HCT116 (cell line): Measurements from ENCODE around the gene CD68. TPM values are rescaled to one million over a fixed set of nuclear protein-coding genes. Genes with fewer than 3 reads are reported as not detected.

ENCODE experiments used
- ATAC-seq: fragments of 200-7000 bp; cut with Tn5 transposase; 2 replicates; pipeline ENCODE4 v1.9.1; 2020; ENCODE audit warnings: mild to moderate bottlenecking, moderate library complexity
- BruUV-seq: library from RNA; stranded (reverse); fragments of 400-500 nt; replicated peaks from 2 replicates; lab custom pipeline; 2021; lab: Mats Ljungman, UMichigan
- CTCF ChIA-PET: fragments of 300-600 bp; sonication (Branson Sonifier 250); formaldehyde crosslinking; loops from one replicate; lab custom pipeline; 2021; ENCODE audit warnings: antibody characterized with exemption; lab: Charles Lee
- POLR2A ChIA-PET: fragments of 300-600, 350-600 bp; sonication (Branson Sonifier 250); formaldehyde crosslinking; loops from one replicate; lab custom pipeline; 2021; ENCODE audit warnings: antibody characterized with exemption; lab: Charles Lee
- RAD21 ChIA-PET, 2 experiments: fragments of 300-600 bp; sonication (Branson Sonifier 250); formaldehyde crosslinking; loops; one replicate each; lab custom pipeline; 2023; ENCODE audit warnings: low total read pairs in 2 of 2; ENCODE audit not compliant: uncharacterized antibody in 2 of 2, unreplicated experiment in 2 of 2, low non-redundant PET in 1 of 2; lab: Charles Lee
- DNase-seq: peaks from one replicate; pipeline ENCODE4 v3.0.0-alpha.2; 2010; ENCODE audit warnings: low read depth, low spot score
- H2AFZ ChIP-seq: fragments of 200-600 bp; shearing (Covaris generic), sonication (generic); 2 replicates; pipeline ENCODE4 v1.6.1; 2017; ENCODE audit warnings: low read depth, mixed run types, mixed read lengths, antibody characterized with exemption, low read length; ENCODE audit not compliant: poor library complexity, severe bottlenecking
- H3K27ac ChIP-seq: 2 replicates; pipeline ENCODE4 v1.5.1; 2012; ENCODE audit warnings: low read depth, low read length
- H3K27me3 ChIP-seq: fragments of 200-600 bp; sonication (generic); 2 replicates; pipeline ENCODE4 v1.6.1; 2016; ENCODE audit warnings: mixed run types, low read length, mixed read lengths; ENCODE audit not compliant: insufficient read depth
- H3K36me3 ChIP-seq, 2 experiments: fragments of 200-500 bp in 1 of 2; fragments of 200-600 bp in 1 of 2; sonication (Bioruptor generic) in 1 of 2; sonication (generic) in 1 of 2; 2 replicates each; pipeline versions ENCODE4 v1.5.1 to v1.6.1; 2014 to 2016; ENCODE audit warnings: low read length in 2 of 2, inconsistent platforms in 1 of 2, mixed read lengths in 1 of 2, mixed run types in 1 of 2; ENCODE audit not compliant: insufficient read depth in 2 of 2, control insufficient read depth in 1 of 2
- H3K4me1 ChIP-seq, 2 experiments: fragments of 200-600 bp in 1 of 2; sonication (generic) in 1 of 2; 2 replicates each; pipeline versions ENCODE4 v1.5.1 to v1.6.1; 2012 to 2017; ENCODE audit warnings: low read length in 2 of 2, inconsistent platforms in 1 of 2, mild to moderate bottlenecking in 1 of 2, mixed read lengths in 1 of 2, mixed run types in 1 of 2, moderate library complexity in 1 of 2; ENCODE audit not compliant: insufficient read depth in 2 of 2, control insufficient read depth in 1 of 2
- H3K4me2 ChIP-seq: fragments of 200-600 bp; sonication (generic); 2 replicates; pipeline ENCODE4 v1.6.1; 2017; ENCODE audit warnings: mixed run types, low read length, mixed read lengths
- H3K4me3 ChIP-seq, 2 experiments: fragments of 200-600 bp in 1 of 2; sonication (generic) in 1 of 2; replicated peaks in 1 of 2; 2 replicates each; pipeline ENCODE4 v1.5.1; 2011 to 2016; ENCODE audit warnings: low read length in 2 of 2, control low read depth in 1 of 2, low read depth in 1 of 2, mild to moderate bottlenecking in 1 of 2, mixed read lengths in 1 of 2, mixed run types in 1 of 2
- H3K79me2 ChIP-seq: fragments of 200-600 bp; sonication (generic); 2 replicates; pipeline ENCODE4 v1.6.1; 2017; ENCODE audit warnings: mild to moderate bottlenecking, mixed run types, low read length, moderate library complexity, mixed read lengths; ENCODE audit not compliant: insufficient read depth
- H3K9ac ChIP-seq: fragments of 200-600 bp; sonication (generic); 2 replicates; pipeline ENCODE4 v1.6.1; 2016; ENCODE audit warnings: low read length, mixed read lengths
- H3K9me2 ChIP-seq: fragments of 200-600 bp; sonication (generic), shearing (Covaris generic); 2 replicates; pipeline ENCODE4 v1.6.1; 2017; ENCODE audit warnings: mixed run types, mild to moderate bottlenecking, moderate library complexity; ENCODE audit not compliant: insufficient read depth
- H3K9me3 ChIP-seq, 2 experiments: fragments of 200-500 bp in 1 of 2; fragments of 200-600 bp in 1 of 2; sonication (Bioruptor generic) in 1 of 2; sonication (generic) in 1 of 2; 2 replicates each; pipeline ENCODE4 v1.6.1; 2014 to 2017; ENCODE audit warnings: low read length in 2 of 2, mixed read lengths in 2 of 2, inconsistent platforms in 1 of 2, low read depth in 1 of 2, mild to moderate bottlenecking in 1 of 2, mixed run types in 1 of 2, moderate library complexity in 1 of 2; ENCODE audit not compliant: control insufficient read depth in 1 of 2, insufficient read depth in 1 of 2
- H4K20me1 ChIP-seq: fragments of 200-600 bp; sonication (generic), shearing (Covaris generic); 2 replicates; pipeline ENCODE4 v1.6.1; 2017; ENCODE audit warnings: mixed run types, mild to moderate bottlenecking, moderate library complexity; ENCODE audit not compliant: insufficient read depth
- FOSL1 ChIP-seq: IDR thresholded peaks from 2 replicates; pipeline ENCODE4 v1.6.1; 2012; ENCODE audit warnings: low read depth
- RAD21 ChIP-seq: IDR thresholded peaks from 2 replicates; pipeline ENCODE4 v1.6.1; 2012; ENCODE audit warnings: low read depth, mild to moderate bottlenecking
- TCF7L2 ChIP-seq: IDR thresholded peaks from 2 replicates; pipeline ENCODE4 v1.7.0; 2011; ENCODE audit warnings: borderline replicate concordance, inconsistent platforms; ENCODE audit not compliant: insufficient read depth, insufficient read length; ENCODE audit errors: extremely low read depth
- intact Hi-C: fragments of 100-400 bp; cut with micrococcal nuclease; formaldehyde crosslinking; loops from 2 replicates; pipeline ENCODE4 v1.10.0; 2022
- total RNA-seq: library from RNA; stranded (reverse); gene quantifications from one replicate; pipeline ENCODE4 v1.2.1, GENCODE V29; 2021; ENCODE audit not compliant: unreplicated experiment
- TF ChIP-seq, protein P1 (sequence below): IDR thresholded peaks from 2 replicates; pipeline ENCODE4 v1.6.1; 2011; ENCODE audit warnings: mild to moderate bottlenecking, low read length, moderate library complexity; ENCODE audit not compliant: insufficient replicate concordance; ENCODE audit errors: extremely low read depth
- TF ChIP-seq, protein P2 (sequence below), 3 experiments: fragments of 200-600 bp in 1 of 3; sonication (generic) in 1 of 3; IDR thresholded peaks in 2 of 3; conservative IDR thresholded peaks in 1 of 3; 2 replicates each; pipeline ENCODE4 v1.5.1; 2012 to 2017; ENCODE audit warnings: low read depth in 2 of 3, low read length in 2 of 3, antibody characterized with exemption in 1 of 3, borderline replicate concordance in 1 of 3, control low read depth in 1 of 3, mild to moderate bottlenecking in 1 of 3, mixed read lengths in 1 of 3, mixed run types in 1 of 3, moderate library complexity in 1 of 3; ENCODE audit not compliant: insufficient read depth in 1 of 3

The CD68 gene
- total RNA-seq, 1 experiment from 2014 or later: 7.0 TPM

DNA sequence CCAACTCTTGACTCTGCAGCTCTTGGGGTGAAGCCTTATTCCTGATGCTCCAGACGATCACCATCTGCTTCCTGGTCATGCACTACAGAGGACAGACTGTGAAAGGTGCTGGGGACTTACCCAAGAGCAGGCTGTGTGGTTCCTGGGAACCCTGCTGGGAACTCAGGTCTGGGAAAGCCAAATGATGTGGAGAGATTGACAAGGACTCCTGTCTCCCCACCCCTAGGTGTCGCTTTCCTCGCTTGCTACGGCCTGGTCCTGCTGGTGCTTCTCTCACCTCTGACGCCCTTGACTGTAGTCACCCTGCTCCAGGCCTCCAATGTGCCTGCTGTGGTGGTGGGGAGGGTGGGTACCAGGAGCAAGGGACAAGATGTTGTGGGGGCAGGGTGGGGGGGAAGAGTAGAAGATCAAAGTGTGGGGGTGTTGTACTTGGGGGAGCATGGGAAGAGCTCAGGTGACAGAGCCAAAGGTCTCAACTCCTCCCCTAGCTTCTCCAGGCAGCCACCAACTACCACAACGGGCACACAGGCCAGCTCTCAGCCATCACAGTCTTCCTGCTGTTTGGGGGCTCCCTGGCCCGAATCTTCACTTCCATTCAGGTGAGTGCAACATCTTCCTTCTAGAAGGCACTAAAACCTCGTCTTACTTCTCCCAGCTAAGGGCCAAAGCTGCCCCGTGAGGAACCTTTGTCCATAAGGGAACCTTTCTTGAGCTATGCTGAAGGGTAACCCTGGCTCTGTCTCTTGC, 7.4 kb downstream of the CD68 start:
- RAD21 ChIA-PET: interaction anchor here in 1 of 2 experiments (0.9 kb wide), 1 partner anchor 45 kb away, joined by 3 read pairs; no protein-coding TSS in a partner anchor
- Histone ChIP-seq H3K4me2 (0 out of 2 replicates have a peak overlapping the region, but pooled peaks have one; percentile 1), H3K4me3 (no peak overlapping the region), H2AFZ (no peak overlapping the region), H3K36me3 (peaks cover 9 to 40% of the 10 kb centered on the region in 2 experiments; a peak in 3 of 4 replicates), H3K9ac (no peak overlapping the region), H3K4me1 (peaks cover 11 to 43% of the 10 kb centered on the region in 2 experiments), H3K79me2 (peaks cover 44% of the 10 kb centered on the region), H3K27ac (peak overlapping the region; percentile 53), H4K20me1 (no peaks in the 10 kb centered on the region), H3K9me3 (no peaks in the 10 kb centered on the region), H3K9me2 (no peaks in the 10 kb centered on the region), H3K27me3 (no peaks in the 10 kb centered on the region)
- peak; percentile 17 for TF ChIP-seq TCF7L2
- TF ChIP-seq, protein P1, sequence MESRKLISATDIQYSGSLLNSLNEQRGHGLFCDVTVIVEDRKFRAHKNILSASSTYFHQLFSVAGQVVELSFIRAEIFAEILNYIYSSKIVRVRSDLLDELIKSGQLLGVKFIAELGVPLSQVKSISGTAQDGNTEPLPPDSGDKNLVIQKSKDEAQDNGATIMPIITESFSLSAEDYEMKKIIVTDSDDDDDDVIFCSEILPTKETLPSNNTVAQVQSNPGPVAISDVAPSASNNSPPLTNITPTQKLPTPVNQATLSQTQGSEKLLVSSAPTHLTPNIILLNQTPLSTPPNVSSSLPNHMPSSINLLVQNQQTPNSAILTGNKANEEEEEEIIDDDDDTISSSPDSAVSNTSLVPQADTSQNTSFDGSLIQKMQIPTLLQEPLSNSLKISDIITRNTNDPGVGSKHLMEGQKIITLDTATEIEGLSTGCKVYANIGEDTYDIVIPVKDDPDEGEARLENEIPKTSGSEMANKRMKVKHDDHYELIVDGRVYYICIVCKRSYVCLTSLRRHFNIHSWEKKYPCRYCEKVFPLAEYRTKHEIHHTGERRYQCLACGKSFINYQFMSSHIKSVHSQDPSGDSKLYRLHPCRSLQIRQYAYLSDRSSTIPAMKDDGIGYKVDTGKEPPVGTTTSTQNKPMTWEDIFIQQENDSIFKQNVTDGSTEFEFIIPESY: no peak
- peak; percentile 64 for TF ChIP-seq RAD21
- TF ChIP-seq, protein P2, sequence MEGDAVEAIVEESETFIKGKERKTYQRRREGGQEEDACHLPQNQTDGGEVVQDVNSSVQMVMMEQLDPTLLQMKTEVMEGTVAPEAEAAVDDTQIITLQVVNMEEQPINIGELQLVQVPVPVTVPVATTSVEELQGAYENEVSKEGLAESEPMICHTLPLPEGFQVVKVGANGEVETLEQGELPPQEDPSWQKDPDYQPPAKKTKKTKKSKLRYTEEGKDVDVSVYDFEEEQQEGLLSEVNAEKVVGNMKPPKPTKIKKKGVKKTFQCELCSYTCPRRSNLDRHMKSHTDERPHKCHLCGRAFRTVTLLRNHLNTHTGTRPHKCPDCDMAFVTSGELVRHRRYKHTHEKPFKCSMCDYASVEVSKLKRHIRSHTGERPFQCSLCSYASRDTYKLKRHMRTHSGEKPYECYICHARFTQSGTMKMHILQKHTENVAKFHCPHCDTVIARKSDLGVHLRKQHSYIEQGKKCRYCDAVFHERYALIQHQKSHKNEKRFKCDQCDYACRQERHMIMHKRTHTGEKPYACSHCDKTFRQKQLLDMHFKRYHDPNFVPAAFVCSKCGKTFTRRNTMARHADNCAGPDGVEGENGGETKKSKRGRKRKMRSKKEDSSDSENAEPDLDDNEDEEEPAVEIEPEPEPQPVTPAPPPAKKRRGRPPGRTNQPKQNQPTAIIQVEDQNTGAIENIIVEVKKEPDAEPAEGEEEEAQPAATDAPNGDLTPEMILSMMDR (IDR thresholded peaks at IDR 0.05 in 2 of 3, conservative IDR thresholded peaks at IDR 0.05 in 1 of 3; ENCODE audit: borderline replicate concordance in 1 of 3, insufficient read depth in 1 of 3, low read depth in 2 of 3, low read length in 2 of 3): peak in 2 of 3 experiments; percentile 68 to 78; a peak in 5 of 6 replicates
- no peak for TF ChIP-seq FOSL1
- CTCF ChIA-PET: interaction anchor here (0.6 to 4.9 kb wide), 4 partner anchors 13 to 101 kb away, joined by 3 to 39 read pairs (median 4); partner anchors contain the start of genes TP53 and WRAP53
- POLR2A ChIA-PET: interaction anchor here (0.8 kb wide), 1 partner anchor 100 kb away, joined by 3 read pairs; the partner anchor contains the start of gene TP53
- DNase-seq: peak; percentile 58
- peak; percentile 53 for ATAC-seq
- intact Hi-C loops: no loop called here
- no TSS peak for BruUV-seq
